HepG2 (cell line): ENCODE data around the gene CACNA2D1. TPM values are rescaled to one million over a fixed set of nuclear protein-coding genes. Genes with fewer than 3 reads are reported as not detected.

Experiments
- ATAC-seq: fragments of 200-7000 bp; cut with Tn5 transposase; 3 replicates; pipeline ENCODE4 v1.9.1; 2020; ENCODE audit warnings: mild to moderate bottlenecking, moderate library complexity
- BruUV-seq: library from RNA; stranded (reverse); fragments of 400-500 nt; replicated peaks from 2 replicates; lab custom pipeline; 2021; lab: Mats Ljungman, UMichigan
- CTCF ChIA-PET: fragments of 300-600 bp; formaldehyde crosslinking; extraction: SDS; loops from one replicate; lab custom pipeline; 2021; ENCODE audit warnings: low total read pairs, inconsistent platforms, low intra/inter-chr PET ratio; lab: Yijun Ruan, JAX
- POLR2A ChIA-PET: fragments of 350-600 bp; sonication (Branson Sonifier 250); formaldehyde crosslinking; loops from one replicate; lab custom pipeline; 2020; ENCODE audit warnings: antibody characterized with exemption, inconsistent platforms; lab: Yijun Ruan, JAX
- DNase-seq: peaks from one replicate; pipeline ENCODE4 v3.0.0-alpha.2; 2015; ENCODE audit warnings: low spot score
- FAIRE-seq: peaks from 3 replicates; lab custom pipeline; 2011; peaks lifted over from hg19 to GRCh38; lab: Jason Lieb, UNC
- H2AFZ ChIP-seq: one replicate; pipeline ENCODE4 v1.6.1; 2011; ENCODE audit warnings: low read length, inconsistent platforms
- H3K27ac ChIP-seq: fragments of 300-600 bp; 3 replicates; pipeline ENCODE4 v1.8.0; 2011; ENCODE audit warnings: mixed run types, mild to moderate bottlenecking, mixed read lengths, low read length, inconsistent platforms; ENCODE audit not compliant: insufficient read depth; ENCODE audit errors: extremely low read length
- H3K27me3 ChIP-seq, 2 experiments: fragments of 200-600 bp in 1 of 2; 2 replicates in 1 of 2; 3 replicates in 1 of 2; pipeline versions ENCODE4 v1.6.0 to v1.8.0; 2011; ENCODE audit warnings: low read length in 2 of 2, mild to moderate bottlenecking in 2 of 2, moderate library complexity in 2 of 2, inconsistent platforms in 1 of 2; ENCODE audit not compliant: insufficient read depth in 2 of 2, control insufficient read depth in 1 of 2
- H3K36me3 ChIP-seq, 2 experiments: fragments of 200-600 bp in 1 of 2; replicated peaks in 1 of 2; 2 replicates in 1 of 2; 3 replicates in 1 of 2; pipeline versions ENCODE4 v1.5.1 to v1.8.0; 2011; ENCODE audit warnings: low read length in 2 of 2, inconsistent platforms in 1 of 2; ENCODE audit not compliant: insufficient read depth in 2 of 2, control insufficient read depth in 1 of 2
- H3K4me1 ChIP-seq: 2 replicates; pipeline ENCODE4 v1.5.1; 2012; ENCODE audit warnings: low read length, inconsistent platforms; ENCODE audit not compliant: insufficient read depth
- H3K4me2 ChIP-seq: 2 replicates; pipeline ENCODE4 v1.6.0; 2011; ENCODE audit warnings: low read depth, low read length, inconsistent platforms
- H3K4me3 ChIP-seq, 3 experiments: fragments of 200-600 bp in 1 of 3; sonication (generic), shearing (Covaris generic) in 1 of 3; replicated peaks in 1 of 3; 2 replicates each; pipeline ENCODE4 v1.5.1; 2011 to 2016; ENCODE audit warnings: low read length in 3 of 3, inconsistent platforms in 2 of 3, low read depth in 2 of 3, mild to moderate bottlenecking in 2 of 3, control low read depth in 1 of 3, mixed read lengths in 1 of 3; ENCODE audit not compliant: insufficient read depth in 1 of 3
- H3K79me2 ChIP-seq: one replicate; pipeline ENCODE4 v1.6.1; 2011; ENCODE audit warnings: low read length, inconsistent platforms; ENCODE audit not compliant: insufficient read depth
- H3K9ac ChIP-seq: 2 replicates; pipeline ENCODE4 v1.6.0; 2011; ENCODE audit warnings: mild to moderate bottlenecking, low read depth, low read length, inconsistent platforms; ENCODE audit not compliant: insufficient read depth
- H3K9me3 ChIP-seq: 2 replicates; pipeline ENCODE4 v1.5.1; 2012; ENCODE audit warnings: mild to moderate bottlenecking, low read length
- H4K20me1 ChIP-seq: 2 replicates; pipeline ENCODE4 v1.6.0; 2011; ENCODE audit warnings: inconsistent platforms, mild to moderate bottlenecking, low read length, moderate library complexity; ENCODE audit not compliant: insufficient read depth
- AKNA ChIP-seq: sonication (generic); formaldehyde crosslinking; IDR thresholded peaks from 2 replicates; pipeline ENCODE4 v1.4.0; 2020; ENCODE audit warnings: missing genetic modification reagents, borderline replicate concordance
- FOXA3 ChIP-seq: IDR thresholded peaks from 2 replicates; pipeline ENCODE4 v1.6.1; 2016; ENCODE audit warnings: missing genetic modification reagents, missing compliant biosample characterization
- NFAT5 ChIP-seq: sonication (generic); formaldehyde crosslinking; IDR thresholded peaks from 2 replicates; pipeline ENCODE4 v1.4.0; 2020; ENCODE audit warnings: missing genetic modification reagents
- TCF12 ChIP-seq, 2 experiments: fragments of 450-650 bp in 1 of 2; sonication (generic) in 1 of 2; formaldehyde crosslinking in 1 of 2; IDR thresholded peaks; 2 replicates each; pipeline versions ENCODE4 v1.6.1 to v1.8.0; 2017 to 2022; ENCODE audit warnings: antibody characterized with exemption in 1 of 2, mild to moderate bottlenecking in 1 of 2, missing genetic modification reagents in 1 of 2, moderate library complexity in 1 of 2
- TEF ChIP-seq: sonication (generic); formaldehyde crosslinking; IDR thresholded peaks from 2 replicates; pipeline ENCODE4 v1.5.0; 2020; ENCODE audit warnings: missing genetic modification reagents
- ZBTB46 ChIP-seq: sonication (generic); formaldehyde crosslinking; IDR thresholded peaks from 2 replicates; pipeline ENCODE4 v1.4.0; 2020; ENCODE audit warnings: mild to moderate bottlenecking, missing genetic modification reagents, borderline replicate concordance
- ZNF431 ChIP-seq: sonication (generic); formaldehyde crosslinking; IDR thresholded peaks from 2 replicates; pipeline ENCODE4 v1.9.0; 2022; ENCODE audit warnings: missing genetic modification reagents, low read depth, mild to moderate bottlenecking, borderline replicate concordance
- ZNF775 ChIP-seq: sonication (generic); formaldehyde crosslinking; IDR thresholded peaks from 2 replicates; pipeline ENCODE4 v1.4.0; 2020; ENCODE audit warnings: missing genetic modification reagents, mild to moderate bottlenecking, moderate library complexity, borderline replicate concordance
- WGBS: methylation state at CpG from one replicate; pipeline ENCODE4 v1.1.6; 2017; ENCODE audit warnings: low lambda C conversion rate; 5-methylcytosine and 5-hydroxymethylcytosine counted together
- in situ Hi-C: cut with HindIII; loops from 2 replicates; pipeline ENCODE4 v1.10.0; 2017; ENCODE audit warnings: low pct_unique_long_range_greater_than_20kb; ENCODE audit not compliant: extremely low pct_ligation_motif_present
- intact Hi-C: fragments of 100-400 bp; cut with micrococcal nuclease; formaldehyde crosslinking; loops from one replicate; pipeline ENCODE4 v1.10.0; 2022; ENCODE audit not compliant: unreplicated experiment
- polyA plus RNA-seq, 8 experiments: library from polyadenylated mRNA; depleted of rRNA in 3 of 8; stranded (reverse) in 7 of 8; unstranded in 1 of 8; fragments of >200 nt; fragmentation: Illumina TruSeq in 4 of 8; extraction: Trizol in 4 of 8; gene quantifications; 2 replicates each; pipeline versions ENCODE4 v1.2.1 to v1.2.3, GENCODE V29; 2011 to 2016; ENCODE audit warnings: low read depth in 4 of 8, missing spikeins in 1 of 8, mixed read lengths in 1 of 8; ENCODE audit not compliant: insufficient read depth in 1 of 8
- total RNA-seq, 5 experiments: library from RNA; depleted of rRNA; stranded (reverse); fragments of >200 nt; fragmentation: Illumina TruSeq; extraction: Trizol; gene quantifications; 2 replicates each; pipeline ENCODE4 v1.2.3, GENCODE V29; 2016; ENCODE audit warnings: low read depth in 1 of 5

CACNA2D1 gene
- total and polyA plus RNA-seq, 2 of the 13 experiments (the other 11 are each of a cell fraction or from before 2014, with no cell fraction given), result not detected

GRCh38 chr7:82471351-82472020 lies 27.9 kb upstream of the CACNA2D1 start (continued):
- TF ChIP-seq NFAT5 (no peak), TEF (CRISPR knock-in tag) (no peak)

- Histone ChIP-seq H3K27ac (no peak overlapping the region), H3K4me2 (no peak overlapping the region), H3K27me3 (no peaks in the 10 kb centered on the region), H3K9ac (no peak overlapping the region), H4K20me1 (no peaks in the 10 kb centered on the region), H3K79me2 (no peaks in the 10 kb centered on the region), H3K4me3 (no peak overlapping the region), H2AFZ (no peak overlapping the region), H3K4me1 (no peaks in the 10 kb centered on the region), H3K36me3 (no peaks in the 10 kb centered on the region), H3K9me3 (no peaks in the 10 kb centered on the region)
- ATAC-seq (no peak), FAIRE-seq (no peak), DNase-seq (no peak)
- in situ Hi-C loops (no loop called here), intact Hi-C loops (no loop called here)
- CTCF ChIA-PET, result no interaction called here
- under 1% methylated on average over 4 of the region's 4 CpGs for WGBS
- POLR2A ChIA-PET, result no interaction called here
- BruUV-seq, result no TSS peak
- TF ChIP-seq AKNA, result no peak
- TF ChIP-seq TCF12 (IDR thresholded peaks at IDR 0.05), result no peak
- no peak for TF ChIP-seq TCF12 (CRISPR knock-in tag; IDR thresholded peaks at IDR 0.05)
- no peak for TF ChIP-seq ZNF431 (CRISPR knock-in tag)
- TF ChIP-seq ZBTB46 (CRISPR knock-in tag), result no peak
- no peak for TF ChIP-seq ZNF775
- no peak for TF ChIP-seq FOXA3 (CRISPR knock-in tag)
Measured at GRCh38 chr7:82469207-82469606, 25.6 kb upstream of the CACNA2D1 start.
